Measurements from ENCODE around the gene OSER1. TPM values are rescaled to one million over a fixed set of nuclear protein-coding genes. Genes with fewer than 3 reads are reported as not detected.
A peak's percentile ranks its signal among the peaks of the same experiment; 100 is the strongest.

Gene OSER1
- total RNA-seq, 1 experiment from 2014 or later: 24.3 TPM

- ChIA-PET POLR2A (interaction anchor here (0.7 to 1.5 kb wide), 4 partner anchors 9 to 73 kb away, joined by 3 to 5 read pairs (median 4); no protein-coding TSS in a partner anchor), CTCF (interaction anchor here (1.0 to 2.5 kb wide), 6 partner anchors 7 to 179 kb away, joined by 4 to 7 read pairs (median 6); partner anchors contain the start of genes FITM2 and GDAP1L1)
- ATAC-seq (peak; percentile 5), DNase-seq (ENCODE audit: low spot score) (peak; percentile 47)
- H3K27ac Mint-ChIP-seq: peak overlapping the region; percentile 100
- TF ChIP-seq, protein P1, sequence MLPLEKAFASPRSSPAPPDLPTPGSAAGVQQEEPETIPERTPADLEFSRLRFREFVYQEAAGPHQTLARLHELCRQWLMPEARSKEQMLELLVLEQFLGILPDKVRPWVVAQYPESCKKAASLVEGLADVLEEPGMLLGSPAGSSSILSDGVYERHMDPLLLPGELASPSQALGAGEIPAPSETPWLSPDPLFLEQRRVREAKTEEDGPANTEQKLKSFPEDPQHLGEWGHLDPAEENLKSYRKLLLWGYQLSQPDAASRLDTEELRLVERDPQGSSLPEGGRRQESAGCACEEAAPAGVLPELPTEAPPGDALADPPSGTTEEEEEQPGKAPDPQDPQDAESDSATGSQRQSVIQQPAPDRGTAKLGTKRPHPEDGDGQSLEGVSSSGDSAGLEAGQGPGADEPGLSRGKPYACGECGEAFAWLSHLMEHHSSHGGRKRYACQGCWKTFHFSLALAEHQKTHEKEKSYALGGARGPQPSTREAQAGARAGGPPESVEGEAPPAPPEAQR (CRISPR knock-in tag; IDR thresholded peaks at IDR 0.05): no peak
- TF ChIP-seq FOXJ3 (CRISPR knock-in tag; IDR thresholded peaks at IDR 0.05; ENCODE audit: borderline replicate concordance): no peak
- no peak for TF ChIP-seq NFATC4 (CRISPR knock-in tag; IDR thresholded peaks at IDR 0.05)
- TF ChIP-seq RORB (CRISPR knock-in tag; IDR thresholded peaks at IDR 0.05): no peak
- TF ChIP-seq, protein P2, sequence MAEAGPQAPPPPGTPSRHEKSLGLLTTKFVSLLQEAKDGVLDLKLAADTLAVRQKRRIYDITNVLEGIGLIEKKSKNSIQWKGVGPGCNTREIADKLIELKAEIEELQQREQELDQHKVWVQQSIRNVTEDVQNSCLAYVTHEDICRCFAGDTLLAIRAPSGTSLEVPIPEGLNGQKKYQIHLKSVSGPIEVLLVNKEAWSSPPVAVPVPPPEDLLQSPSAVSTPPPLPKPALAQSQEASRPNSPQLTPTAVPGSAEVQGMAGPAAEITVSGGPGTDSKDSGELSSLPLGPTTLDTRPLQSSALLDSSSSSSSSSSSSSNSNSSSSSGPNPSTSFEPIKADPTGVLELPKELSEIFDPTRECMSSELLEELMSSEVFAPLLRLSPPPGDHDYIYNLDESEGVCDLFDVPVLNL (CRISPR knock-in tag; IDR thresholded peaks at IDR 0.05; ENCODE audit: borderline replicate concordance, low read depth): no peak
- peak; percentile 56 for TF ChIP-seq ZNF423 (CRISPR knock-in tag; IDR thresholded peaks at IDR 0.05)
- TF ChIP-seq HMGXB4 (CRISPR knock-in tag; IDR thresholded peaks at IDR 0.05): peak; percentile 35; the same call in 1 of the 2 replicates
- TF ChIP-seq USF1 (CRISPR knock-in tag; IDR thresholded peaks at IDR 0.05): no peak
- peaks cover 42% of the 10 kb centered on the region for H3K4me1 Mint-ChIP-seq
- H3K4me3 Mint-ChIP-seq: peak overlapping the region; percentile 100
- H3K27me3 Mint-ChIP-seq (ENCODE audit: low read depth): no peaks in the 10 kb centered on the region
- H3K9me3 Mint-ChIP-seq: no peaks in the 10 kb centered on the region
- H3K36me3 Mint-ChIP-seq: peaks cover 13% of the 10 kb centered on the region
These were observed 725 bp downstream of the OSER1 start for GRCh38 chr20:44209686-44210405.

DNA sequence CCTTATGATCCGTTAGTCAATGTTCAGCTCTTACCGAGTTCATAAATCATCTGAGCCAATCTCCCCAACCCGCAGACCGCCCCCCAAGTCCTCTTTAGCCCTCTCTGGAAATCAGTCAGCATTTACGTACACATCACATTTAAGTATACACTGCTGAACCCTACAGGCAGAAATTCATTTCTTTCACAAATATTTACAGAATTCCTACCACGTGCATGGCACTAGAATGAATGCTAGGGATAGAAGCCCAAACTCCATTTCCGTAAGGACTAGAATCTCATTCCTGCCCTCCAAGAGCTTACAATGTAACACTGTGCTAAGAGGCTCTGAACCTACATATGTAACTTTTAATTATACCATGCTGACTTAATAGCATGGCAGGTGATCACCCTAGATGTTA, 1.8 kb downstream of the OSER1 start:
- peak overlapping the region; percentile 100 for H3K4me3 Mint-ChIP-seq
- no peaks in the 10 kb centered on the region for H3K27me3 Mint-ChIP-seq (ENCODE audit: low read depth)
- ATAC-seq: no peak
- H3K4me1 Mint-ChIP-seq: peaks cover 35% of the 10 kb centered on the region
- no peaks in the 10 kb centered on the region for H3K9me3 Mint-ChIP-seq
- ChIA-PET POLR2A (no interaction called here), CTCF (interaction anchor here (0.6 to 2.5 kb wide), 7 partner anchors 8 to 176 kb away, joined by 3 to 7 read pairs (median 3); partner anchors contain the start of genes FITM2 and GDAP1L1)
- TF ChIP-seq NFATC4 (CRISPR knock-in tag; IDR thresholded peaks at IDR 0.05): no peak
- no peak for TF ChIP-seq FOXK1 (CRISPR knock-in tag; IDR thresholded peaks at IDR 0.05)
- TF ChIP-seq MLX (CRISPR knock-in tag; IDR thresholded peaks at IDR 0.05): no peak
- no peak for TF ChIP-seq ZNF423 (CRISPR knock-in tag; IDR thresholded peaks at IDR 0.05)
- TF ChIP-seq CBFB (CRISPR knock-in tag; IDR thresholded peaks at IDR 0.05; ENCODE audit: low read depth): no peak
- TF ChIP-seq ZNF263 (CRISPR knock-in tag; IDR thresholded peaks at IDR 0.05; ENCODE audit: low read depth): no peak
- no peak for TF ChIP-seq MYBL2 (CRISPR knock-in tag; IDR thresholded peaks at IDR 0.05)
- TF ChIP-seq, protein P3, sequence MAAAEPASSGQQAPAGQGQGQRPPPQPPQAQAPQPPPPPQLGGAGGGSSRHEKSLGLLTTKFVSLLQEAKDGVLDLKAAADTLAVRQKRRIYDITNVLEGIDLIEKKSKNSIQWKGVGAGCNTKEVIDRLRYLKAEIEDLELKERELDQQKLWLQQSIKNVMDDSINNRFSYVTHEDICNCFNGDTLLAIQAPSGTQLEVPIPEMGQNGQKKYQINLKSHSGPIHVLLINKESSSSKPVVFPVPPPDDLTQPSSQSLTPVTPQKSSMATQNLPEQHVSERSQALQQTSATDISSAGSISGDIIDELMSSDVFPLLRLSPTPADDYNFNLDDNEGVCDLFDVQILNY (CRISPR knock-in tag; IDR thresholded peaks at IDR 0.05): no peak
- no peak for TF ChIP-seq ZNF671 (CRISPR knock-in tag; IDR thresholded peaks at IDR 0.05)
- DNase-seq (ENCODE audit: low spot score): no peak
- H3K36me3 Mint-ChIP-seq: peaks cover 13% of the 10 kb centered on the region
- H3K27ac Mint-ChIP-seq: peak overlapping the region; percentile 69
